Renal cortex interstitium (tissue), 11 donors: ENCODE data around the gene SPRR2E. TPM values are rescaled to one million over a fixed set of nuclear protein-coding genes. Genes with fewer than 3 reads are reported as not detected.
"Not testable (repeated sequence)": the region's sequence is repeated elsewhere in the genome, so short reads cannot be mapped to it uniquely, and the experiment has no call there.

Source experiments
- DNase-seq, 11 donors: peaks; one replicate each; pipeline ENCODE4 v3.0.0-alpha.2; 2013; ENCODE audit warnings: low read depth in 9 of 11, low spot score in 4 of 11; ENCODE audit errors: extremely low read depth in 1 of 11
- polyA plus RNA-seq, 3 donors: library from polyadenylated mRNA; unstranded; fragments of 120-200 nt; gene quantifications; one replicate each; pipeline ENCODE4 v1.2.1, GENCODE V29; 2013; ENCODE audit not compliant: insufficient read length in 3 of 3

SPRR2E gene
- polyA plus RNA-seq, 3 donors, result not detected

DNA sequence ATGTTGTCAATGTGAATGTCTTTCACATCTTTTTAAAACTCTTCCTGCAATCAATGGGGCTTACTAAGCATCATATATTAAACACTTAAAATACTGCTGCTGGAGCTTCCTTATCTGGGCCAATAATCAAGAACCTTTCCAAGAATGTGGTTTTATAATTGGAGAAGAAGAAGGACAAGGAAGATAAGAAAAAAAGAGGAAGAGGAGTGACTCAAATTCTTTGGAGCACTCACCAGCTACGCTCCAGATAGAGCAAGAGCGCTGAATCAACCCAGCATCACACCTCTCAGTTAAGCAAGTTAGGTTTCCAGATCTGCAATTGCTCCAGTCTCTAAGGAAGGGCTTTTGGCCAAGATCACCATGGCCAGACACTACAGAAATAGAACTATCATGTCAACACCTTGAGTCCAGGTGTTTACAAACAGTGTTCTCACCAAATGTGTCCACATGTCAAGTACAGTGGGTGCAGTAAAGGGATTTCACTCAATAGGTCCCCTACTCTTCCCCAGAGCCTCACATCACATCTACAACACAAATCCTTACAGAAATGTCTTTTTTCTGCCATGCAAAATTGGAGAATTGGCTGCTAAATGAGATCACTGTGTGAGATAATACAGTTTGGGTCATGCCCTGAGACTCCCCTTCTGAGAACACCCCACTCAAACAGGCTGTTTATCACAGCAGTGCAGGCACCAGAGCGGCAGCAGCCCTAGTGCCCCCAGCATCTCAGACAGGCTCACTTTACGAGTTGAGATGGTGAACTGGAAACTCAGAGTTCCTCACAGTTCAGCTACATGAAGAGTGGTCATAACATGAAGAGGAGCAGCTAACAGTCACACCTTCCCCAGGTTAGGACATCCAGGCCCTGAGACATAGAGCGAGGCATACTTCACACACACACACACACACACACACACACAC lies 21.3 kb downstream of the SPRR2E start:
- no peak for DNase-seq

DNA sequence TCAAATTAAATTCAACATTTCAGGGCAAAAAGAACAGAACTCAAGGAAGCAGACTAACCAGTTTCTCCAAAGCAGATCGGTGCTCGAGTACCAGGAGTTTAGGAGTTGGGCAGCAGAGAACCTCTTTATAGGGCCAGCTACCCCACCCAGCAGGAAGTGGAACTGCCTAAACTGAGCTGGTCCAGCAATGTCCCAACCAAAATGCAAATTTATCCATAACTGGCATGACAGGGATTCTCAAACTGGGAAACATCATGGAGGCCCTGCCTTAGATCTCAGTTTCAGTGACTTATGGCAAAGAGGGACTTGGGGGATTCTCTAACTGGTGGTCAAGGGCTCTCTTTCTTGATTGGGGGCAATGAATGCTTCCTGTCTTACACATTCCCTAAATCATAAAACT lies 22.8 kb downstream of the SPRR2E start, which contains the start of gene SPRR2B:
SPRR2B (minus strand) TSS at position 101 of the 400 bp plus-strand sequence. CDS start 772 bp downstream, outside the sequence.
- DNase-seq, result no peak

DNA sequence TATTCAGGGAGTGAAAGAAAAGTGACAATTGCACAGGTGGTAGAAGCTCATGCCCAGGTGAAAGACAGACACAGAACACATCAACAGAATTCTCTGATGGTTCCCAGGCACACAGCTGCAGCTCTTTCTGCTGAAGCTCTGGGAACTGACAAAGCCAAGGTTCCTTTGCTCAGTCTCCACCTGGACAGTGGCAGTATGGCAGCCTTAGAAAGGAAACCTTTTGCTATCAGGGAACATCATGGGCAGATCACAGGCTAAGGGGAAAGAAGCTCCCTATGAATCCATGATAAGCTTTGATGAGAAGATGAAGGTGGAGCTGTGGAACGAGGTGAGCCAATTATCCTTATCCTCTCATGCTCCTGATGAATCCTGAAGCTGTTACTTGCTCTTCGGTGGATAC lies 24.1 kb downstream of the SPRR2E start:
- DNase-seq, result no peak

DNA sequence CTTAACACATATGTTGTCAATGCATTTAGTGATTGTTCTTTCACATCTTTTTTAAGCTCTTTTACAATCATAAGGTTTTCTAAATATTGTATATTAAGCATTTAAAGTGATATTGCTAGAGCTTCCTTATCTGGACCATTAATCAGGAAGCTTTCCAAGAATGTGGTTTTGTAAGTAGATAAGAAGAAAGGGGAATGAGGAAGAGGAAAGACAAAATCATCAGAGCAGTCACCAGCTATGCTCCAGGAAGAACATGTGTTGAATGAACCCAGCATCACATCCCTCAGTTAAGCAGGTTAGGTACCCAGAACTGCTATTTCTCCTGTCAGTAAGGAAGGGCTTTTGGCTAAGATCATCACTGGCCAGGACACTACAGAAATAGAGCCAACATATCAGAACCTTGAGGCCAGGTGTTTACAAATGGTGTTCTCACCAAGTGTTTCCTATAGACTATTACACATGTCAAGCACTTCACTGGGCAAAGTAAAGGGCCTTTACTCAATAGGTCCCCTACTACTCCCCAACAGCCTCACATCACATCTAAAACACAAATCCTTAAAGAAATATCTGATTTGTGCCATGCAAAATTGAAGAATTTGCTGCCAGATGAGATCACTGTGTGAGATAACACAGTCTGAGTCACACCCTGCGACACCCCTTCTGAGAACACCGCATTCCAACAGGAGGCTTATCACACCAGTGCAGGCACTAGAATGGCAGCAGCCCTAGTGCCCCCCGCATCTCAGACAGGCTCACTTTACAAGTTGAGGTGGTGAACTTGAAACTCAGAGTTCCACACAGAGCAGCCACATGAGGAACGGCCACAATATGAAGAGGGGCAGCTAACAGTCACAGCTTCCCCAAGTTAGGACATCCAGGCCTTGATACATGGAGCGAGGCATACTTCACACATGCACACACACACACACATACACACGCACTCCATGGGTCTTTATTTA lies 35.2 kb downstream of the SPRR2E start:
- no peak for DNase-seq

DNA sequence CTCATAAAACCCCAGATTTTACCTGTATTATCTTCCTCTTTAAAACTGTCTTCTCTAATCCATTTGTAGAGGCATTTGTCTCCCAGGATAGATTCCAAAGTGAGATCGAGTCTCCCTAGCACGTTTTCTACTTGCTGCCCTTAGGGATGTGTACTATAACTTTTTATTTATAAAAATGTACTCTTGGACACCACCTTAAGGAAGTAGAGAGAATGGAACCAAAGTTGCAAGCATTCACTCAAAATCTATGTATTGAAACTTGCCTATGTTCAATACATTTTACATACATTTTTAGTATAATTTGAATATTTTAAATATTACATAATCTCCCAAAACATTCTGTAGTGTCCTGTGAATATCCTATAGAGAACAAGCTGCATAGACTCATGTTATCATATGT lies 36.2 kb downstream of the SPRR2E start:
- DNase-seq, result no peak

DNA sequence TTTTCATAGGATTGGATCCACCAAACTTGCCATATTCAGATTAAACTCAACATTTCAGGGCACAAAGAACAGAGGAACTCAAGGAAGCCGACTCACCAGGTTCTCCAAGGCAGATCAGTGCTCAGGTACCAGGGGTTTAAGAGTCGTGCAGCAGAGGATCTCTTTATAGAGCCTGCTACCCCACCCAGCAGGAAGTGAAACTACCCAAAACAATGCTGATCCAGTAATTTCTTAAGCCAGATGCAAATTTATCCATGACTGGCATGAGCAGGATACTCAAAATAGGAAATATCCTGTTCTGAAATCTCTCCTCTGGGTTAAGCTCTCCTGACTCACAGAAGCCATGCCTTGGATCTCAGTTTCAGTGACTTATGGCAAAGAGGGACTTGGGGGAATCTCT lies 37.0 kb downstream of the SPRR2E start, which contains the start of gene SPRR2A:
SPRR2A (minus strand) TSS at position 138 of the 400 bp plus-strand sequence. CDS start 777 bp downstream, outside the sequence.
- no peak for DNase-seq

DNA sequence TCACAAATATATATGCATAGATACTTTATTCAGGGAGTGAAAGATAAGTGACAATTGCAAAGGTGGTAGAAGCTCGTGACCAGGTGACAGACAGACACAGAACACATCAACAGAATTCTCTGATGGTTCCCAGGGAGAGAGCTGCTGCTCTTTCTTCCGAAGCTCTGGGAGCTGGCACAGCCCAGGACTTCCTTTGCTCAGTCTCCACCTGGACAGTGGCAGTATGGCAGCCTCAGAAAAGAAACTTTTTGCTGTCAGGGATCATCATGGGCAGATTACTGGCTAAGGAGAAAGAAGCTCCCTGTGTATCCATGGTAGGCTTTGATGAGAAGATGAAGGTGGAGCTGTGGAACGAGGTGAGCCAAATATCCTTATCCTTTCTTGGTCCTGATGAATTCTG lies 38.2 kb downstream of the SPRR2E start:
- DNase-seq, result not testable (repeated sequence)

DNA sequence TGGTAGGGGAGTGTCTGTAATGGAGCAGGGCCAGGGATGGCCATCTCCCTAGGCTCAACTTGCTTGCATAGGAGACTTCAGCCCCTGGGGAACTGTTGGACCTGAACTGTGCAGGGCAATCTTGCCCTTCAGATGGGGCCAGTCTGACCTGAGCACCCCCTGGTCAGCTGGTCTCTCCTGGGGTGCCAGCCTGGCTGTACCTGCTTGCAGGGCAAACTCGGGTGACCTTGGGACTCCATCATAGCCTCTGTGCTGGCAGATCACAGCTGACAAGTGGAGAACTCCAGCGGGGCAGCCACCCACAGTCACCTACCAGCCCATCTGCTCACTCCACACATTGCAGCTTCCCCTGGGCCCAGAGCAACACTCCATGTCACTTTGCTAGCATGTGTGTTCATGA lies 45.1 kb downstream of the SPRR2E start:
- no peak for DNase-seq

Other genes with a start within 250 kb of the SPRR2E start
- gene LCE7A, start 234.5 kb downstream of the SPRR2E start, polyA plus RNA-seq, result not detected
- gene SMCP, start 216.2 kb downstream of the SPRR2E start, polyA plus RNA-seq, result not detected
- gene IVL, start 186.0 kb downstream of the SPRR2E start, polyA plus RNA-seq, result under 1 TPM in 2 of 3 donors, not detected in 1; 0.09 to 0.16 TPM
- not detected for gene SPRR5, start 147.3 kb downstream of the SPRR2E start, polyA plus RNA-seq
- not detected for gene SPRR4, start 123.9 kb downstream of the SPRR2E start, polyA plus RNA-seq
- gene SPRR1A, start 110.4 kb downstream of the SPRR2E start, polyA plus RNA-seq, result not detected
- not detected for gene SPRR3, start 92.8 kb downstream of the SPRR2E start, polyA plus RNA-seq
- not detected for gene SPRR1B, start 63.3 kb downstream of the SPRR2E start, polyA plus RNA-seq
- gene SPRR2D, start 53.4 kb downstream of the SPRR2E start, polyA plus RNA-seq, result not detected
- not detected for gene SPRR2A, start 37.0 kb downstream of the SPRR2E start, polyA plus RNA-seq
- gene SPRR2B, start 22.9 kb downstream of the SPRR2E start, polyA plus RNA-seq, result not detected
- not detected for gene SPRR2F, start 19.0 kb upstream of the SPRR2E start, polyA plus RNA-seq
- not detected for gene SPRR2G, start 56.4 kb upstream of the SPRR2E start, polyA plus RNA-seq
- gene LELP1, start 108.9 kb upstream of the SPRR2E start, polyA plus RNA-seq, result not detected
- not detected for gene PRR9, start 123.1 kb upstream of the SPRR2E start, polyA plus RNA-seq
- gene LORICRIN, start 165.2 kb upstream of the SPRR2E start, polyA plus RNA-seq, result not detected
- not detected for gene PGLYRP3, start 218.4 kb upstream of the SPRR2E start, polyA plus RNA-seq